Parathyroid adenoma (tissue), 2 donors: ENCODE measurements around the gene GORASP1.

Source experiments
- H2AFZ ChIP-seq: fragments of 300-600 bp; sonication (generic); one replicate; pipeline ENCODE4 v1.7.0; 2017; ENCODE audit warnings: antibody characterized with exemption, mild to moderate bottlenecking
- H3K27ac ChIP-seq: fragments of 300-600 bp; sonication (generic); one replicate; pipeline ENCODE4 v1.7.0; 2017
- H3K27me3 ChIP-seq: fragments of 300-600 bp; sonication (generic); one replicate; pipeline ENCODE4 v1.7.0; 2017; ENCODE audit warnings: low read length; ENCODE audit not compliant: control insufficient read depth, insufficient read depth
- H3K36me3 ChIP-seq: fragments of 300-600 bp; sonication (generic); one replicate; pipeline ENCODE4 v1.7.0; 2017; ENCODE audit warnings: low read length; ENCODE audit not compliant: control insufficient read depth, insufficient read depth
- H3K4me1 ChIP-seq: fragments of 300-600 bp; sonication (generic); one replicate; pipeline ENCODE4 v1.7.0; 2017; ENCODE audit warnings: control low read depth
- H3K4me2 ChIP-seq: fragments of 300-600 bp; sonication (generic); one replicate; pipeline ENCODE4 v1.7.0; 2017; ENCODE audit warnings: low read length
- H3K4me3 ChIP-seq: fragments of 300-600 bp; sonication (generic); one replicate; pipeline ENCODE4 v1.7.0; 2017; ENCODE audit warnings: low read depth, low read length
- H3K79me2 ChIP-seq: fragments of 300-600 bp; sonication (generic); one replicate; pipeline ENCODE4 v1.7.0; 2017; ENCODE audit warnings: control low read depth
- H3K9ac ChIP-seq: fragments of 300-600 bp; sonication (generic); one replicate; pipeline ENCODE4 v1.7.0; 2017; ENCODE audit warnings: mild to moderate bottlenecking
- H3K9me3 ChIP-seq: fragments of 300-600 bp; sonication (generic); one replicate; pipeline ENCODE4 v1.7.0; 2017; ENCODE audit warnings: low read length; ENCODE audit not compliant: control insufficient read depth
- CTCF ChIP-seq: fragments of 300-600 bp; sonication (generic); IDR thresholded peaks from one replicate; pipeline ENCODE4 v1.7.0; 2017; ENCODE audit warnings: antibody characterized with exemption, mild to moderate bottlenecking
- donor health status: primary hyperparathyroidism.

Gene GORASP1

GRCh38 chr3:39094851-39095677 lies 12.4 kb downstream of the GORASP1 start:
- Histone ChIP-seq H3K27me3 (no peaks in the 10 kb centered on the region), H3K9me3 (no peaks in the 10 kb centered on the region), H3K27ac (no peak overlapping the region), H3K4me2 (no peak overlapping the region), H3K9ac (no peak overlapping the region), H2AFZ (no peak overlapping the region), H3K36me3 (no peaks in the 10 kb centered on the region), H3K79me2 (no peaks in the 10 kb centered on the region), H3K4me3 (no peak overlapping the region), H3K4me1 (no peaks in the 10 kb centered on the region)
- TF ChIP-seq CTCF, result no peak

GRCh38 chr3:39090922-39091321 lies 16.5 kb downstream of the GORASP1 start:
- H3K4me1 ChIP-seq, result no peaks in the 10 kb centered on the region
- H3K9me3 ChIP-seq, result no peaks in the 10 kb centered on the region
- no peaks in the 10 kb centered on the region for H3K36me3 ChIP-seq
- H3K4me2 ChIP-seq, result no peak overlapping the region
- no peak overlapping the region for H2AFZ ChIP-seq
- H3K79me2 ChIP-seq, result no peaks in the 10 kb centered on the region
- H3K27me3 ChIP-seq, result no peaks in the 10 kb centered on the region
- no peak for TF ChIP-seq CTCF
- no peak overlapping the region for H3K27ac ChIP-seq
- no peak overlapping the region for H3K9ac ChIP-seq
- H3K4me3 ChIP-seq, result no peak overlapping the region

GRCh38 chr3:39088889-39089288 lies 18.5 kb downstream of the GORASP1 start:
- no peaks in the 10 kb centered on the region for H3K36me3 ChIP-seq
- no peak overlapping the region for H2AFZ ChIP-seq
- H3K79me2 ChIP-seq, result no peaks in the 10 kb centered on the region
- H3K4me3 ChIP-seq, result no peak overlapping the region
- no peaks in the 10 kb centered on the region for H3K27me3 ChIP-seq
- H3K9me3 ChIP-seq, result no peaks in the 10 kb centered on the region
- TF ChIP-seq CTCF, result no peak
- no peak overlapping the region for H3K4me2 ChIP-seq
- no peak overlapping the region for H3K27ac ChIP-seq
- no peaks in the 10 kb centered on the region for H3K4me1 ChIP-seq
- no peak overlapping the region for H3K9ac ChIP-seq

GRCh38 chr3:39088456-39088855 lies 19.0 kb downstream of the GORASP1 start:
- Histone ChIP-seq H3K27ac (no peak overlapping the region), H3K79me2 (no peaks in the 10 kb centered on the region), H3K9ac (no peak overlapping the region), H3K27me3 (no peaks in the 10 kb centered on the region), H3K4me2 (no peak overlapping the region), H3K36me3 (no peaks in the 10 kb centered on the region), H3K4me3 (no peak overlapping the region), H3K4me1 (no peaks in the 10 kb centered on the region), H2AFZ (no peak overlapping the region), H3K9me3 (no peaks in the 10 kb centered on the region)
- TF ChIP-seq CTCF, result no peak

GRCh38 chr3:39086144-39086543 lies 21.3 kb downstream of the GORASP1 start:
- no peaks in the 10 kb centered on the region for H3K27me3 ChIP-seq
- H3K9me3 ChIP-seq, result no peaks in the 10 kb centered on the region
- H3K27ac ChIP-seq, result no peak overlapping the region

More at GRCh38 chr3:39086144-39086543, 21.3 kb downstream of the GORASP1 start:
- TF ChIP-seq CTCF, result no peak
- no peak overlapping the region for H3K9ac ChIP-seq
- no peak overlapping the region for H3K4me3 ChIP-seq
- H2AFZ ChIP-seq, result no peak overlapping the region
- H3K4me1 ChIP-seq, result no peaks in the 10 kb centered on the region
- H3K36me3 ChIP-seq, result no peaks in the 10 kb centered on the region
- no peak overlapping the region for H3K4me2 ChIP-seq
- H3K79me2 ChIP-seq, result no peaks in the 10 kb centered on the region
